ENCODE data around the gene FBXL17. TPM values are rescaled to one million over a fixed set of nuclear protein-coding genes. Genes with fewer than 3 reads are reported as not detected.
"Not testable (repeated sequence)": the region's sequence is repeated elsewhere in the genome, so short reads cannot be mapped to it uniquely, and the experiment has no call there.

FBXL17 gene
- 1 to 10 TPM; 5.9 to 9.1 TPM for total RNA-seq

GRCh38 chr5:108381954-108382783 is at the start of gene FBXL17:
FBXL17 (minus strand) TSS chr5:108382098.
- Mint-ChIP-seq H3K27ac (peak within 1 kb of the TSS; percentile 88), H3K36me3 (ENCODE audit: low read depth) (no peaks in the 10 kb centered on the region), H3K9me3 (no peaks in the 10 kb centered on the region), H3K27me3 (no peaks in the 10 kb centered on the region), H3K4me1 (peaks cover 17% of the 10 kb centered on the region), H3K4me3 (peak within 1 kb of the TSS; percentile 86)
- peak; percentile 85 for ATAC-seq (replicated peaks)

- Mint-ChIP-seq H3K27ac (no peak overlapping the region), H3K27me3 (peaks cover 18% of the 10 kb centered on the region), H3K9me3 (peaks cover 1% of the 10 kb centered on the region), H3K4me3 (no peak overlapping the region), H3K36me3 (ENCODE audit: low read depth) (no peaks in the 10 kb centered on the region), H3K4me1 (no peaks in the 10 kb centered on the region)
- ATAC-seq (replicated peaks): no peak
Observed at GRCh38 chr5:108430931-108431608, 49.2 kb upstream of the FBXL17 start.

GRCh38 chr5:108421713-108422112 is 39.8 kb upstream of the FBXL17 start:
- Mint-ChIP-seq H3K4me3 (no peak overlapping the region), H3K27ac (no peak overlapping the region), H3K36me3 (ENCODE audit: low read depth) (no peaks in the 10 kb centered on the region), H3K4me1 (no peaks in the 10 kb centered on the region), H3K27me3 (peaks cover 26% of the 10 kb centered on the region), H3K9me3 (peaks cover 17% of the 10 kb centered on the region)
- no peak for ATAC-seq (replicated peaks)

- ATAC-seq (replicated peaks): no peak
- Mint-ChIP-seq H3K27ac (no peak overlapping the region), H3K27me3 (peaks cover 21% of the 10 kb centered on the region), H3K9me3 (peaks cover 13% of the 10 kb centered on the region), H3K4me3 (no peak overlapping the region), H3K4me1 (no peaks in the 10 kb centered on the region), H3K36me3 (ENCODE audit: low read depth) (no peaks in the 10 kb centered on the region)
Observed at GRCh38 chr5:108420755-108421154, 38.9 kb upstream of the FBXL17 start.

GRCh38 chr5:108420158-108420557 is 38.3 kb upstream of the FBXL17 start:
- no peak for ATAC-seq (replicated peaks)
- H3K27me3 Mint-ChIP-seq: peaks cover 16% of the 10 kb centered on the region
- H3K4me3 Mint-ChIP-seq: no peak overlapping the region
- H3K36me3 Mint-ChIP-seq (ENCODE audit: low read depth): no peaks in the 10 kb centered on the region
- no peaks in the 10 kb centered on the region for H3K4me1 Mint-ChIP-seq
- peaks cover 12% of the 10 kb centered on the region for H3K9me3 Mint-ChIP-seq
- no peak overlapping the region for H3K27ac Mint-ChIP-seq

GRCh38 chr5:108418197-108418596 is 36.3 kb upstream of the FBXL17 start:
- Mint-ChIP-seq H3K36me3 (ENCODE audit: low read depth) (no peaks in the 10 kb centered on the region), H3K4me3 (no peak overlapping the region), H3K27ac (no peak overlapping the region), H3K9me3 (peaks cover 12% of the 10 kb centered on the region), H3K27me3 (peaks cover 16% of the 10 kb centered on the region), H3K4me1 (no peaks in the 10 kb centered on the region)
- no peak for ATAC-seq (replicated peaks)

- H3K4me1 Mint-ChIP-seq: no peaks in the 10 kb centered on the region
- peaks cover 12% of the 10 kb centered on the region for H3K9me3 Mint-ChIP-seq
- ATAC-seq (replicated peaks): no peak
- H3K36me3 Mint-ChIP-seq (ENCODE audit: low read depth): no peaks in the 10 kb centered on the region
- H3K4me3 Mint-ChIP-seq: no peak overlapping the region
- no peak overlapping the region for H3K27ac Mint-ChIP-seq
- peaks cover 16% of the 10 kb centered on the region for H3K27me3 Mint-ChIP-seq
Observed at GRCh38 chr5:108417166-108417670, 35.3 kb upstream of the FBXL17 start.

- H3K27ac Mint-ChIP-seq: no peak overlapping the region
Observed at GRCh38 chr5:108415726-108416125, 33.8 kb upstream of the FBXL17 start.

GRCh38 chr5:108409786-108410185 is 27.9 kb upstream of the FBXL17 start:
- H3K4me3 Mint-ChIP-seq: no peak overlapping the region
- H3K9me3 Mint-ChIP-seq: no peaks in the 10 kb centered on the region
- no peak for ATAC-seq (replicated peaks)
- H3K27me3 Mint-ChIP-seq: no peaks in the 10 kb centered on the region
- no peaks in the 10 kb centered on the region for H3K36me3 Mint-ChIP-seq (ENCODE audit: low read depth)
- no peak overlapping the region for H3K27ac Mint-ChIP-seq
- H3K4me1 Mint-ChIP-seq: no peaks in the 10 kb centered on the region

More at GRCh38 chr5:108415726-108416125, 33.8 kb upstream of the FBXL17 start:
- Mint-ChIP-seq H3K4me3 (no peak overlapping the region), H3K4me1 (no peaks in the 10 kb centered on the region), H3K36me3 (ENCODE audit: low read depth) (no peaks in the 10 kb centered on the region), H3K27me3 (peaks cover 16% of the 10 kb centered on the region), H3K9me3 (peaks cover 12% of the 10 kb centered on the region)
- ATAC-seq (replicated peaks): no peak

GRCh38 chr5:108405201-108405600 is 23.3 kb upstream of the FBXL17 start:
- not testable (repeated sequence) for ATAC-seq (replicated peaks); H3K36me3 Mint-ChIP-seq (ENCODE audit: low read depth); H3K9me3 Mint-ChIP-seq; H3K4me1 Mint-ChIP-seq; H3K27ac Mint-ChIP-seq; H3K4me3 Mint-ChIP-seq
- H3K27me3 Mint-ChIP-seq: peaks cover 12% of the 10 kb centered on the region

- H3K4me1 Mint-ChIP-seq: no peaks in the 10 kb centered on the region
- ATAC-seq (replicated peaks): no peak
- no peaks in the 10 kb centered on the region for H3K36me3 Mint-ChIP-seq (ENCODE audit: low read depth)
- peaks cover 23% of the 10 kb centered on the region for H3K27me3 Mint-ChIP-seq
- H3K27ac Mint-ChIP-seq: no peak overlapping the region
- no peak overlapping the region for H3K4me3 Mint-ChIP-seq
- H3K9me3 Mint-ChIP-seq: peaks cover 9% of the 10 kb centered on the region
Observed at GRCh38 chr5:108398964-108399363, 17.1 kb upstream of the FBXL17 start.

GRCh38 chr5:108396837-108397236 is 14.9 kb upstream of the FBXL17 start:
- H3K27ac Mint-ChIP-seq; ATAC-seq (replicated peaks); H3K4me3 Mint-ChIP-seq; H3K9me3 Mint-ChIP-seq; H3K36me3 Mint-ChIP-seq (ENCODE audit: low read depth); H3K4me1 Mint-ChIP-seq: not testable (repeated sequence)
- H3K27me3 Mint-ChIP-seq: peaks cover 16% of the 10 kb centered on the region

GRCh38 chr5:108387758-108388157 is 5.9 kb upstream of the FBXL17 start:
- no peak overlapping the region for H3K27ac Mint-ChIP-seq
- H3K4me1 Mint-ChIP-seq: peaks cover 10% of the 10 kb centered on the region
- no peaks in the 10 kb centered on the region for H3K9me3 Mint-ChIP-seq
- H3K36me3 Mint-ChIP-seq (ENCODE audit: low read depth): no peaks in the 10 kb centered on the region
- H3K4me3 Mint-ChIP-seq: no peak overlapping the region
- no peaks in the 10 kb centered on the region for H3K27me3 Mint-ChIP-seq
- ATAC-seq (replicated peaks): no peak

- no peaks in the 10 kb centered on the region for H3K36me3 Mint-ChIP-seq (ENCODE audit: low read depth)
- no peak overlapping the region for H3K4me3 Mint-ChIP-seq
- no peak for ATAC-seq (replicated peaks)
- peaks cover 12% of the 10 kb centered on the region for H3K4me1 Mint-ChIP-seq
- H3K9me3 Mint-ChIP-seq: no peaks in the 10 kb centered on the region
- H3K27ac Mint-ChIP-seq: no peak overlapping the region
- H3K27me3 Mint-ChIP-seq: no peaks in the 10 kb centered on the region
Observed at GRCh38 chr5:108386345-108387061, 4.6 kb upstream of the FBXL17 start.

All from activated T-helper 17 cell treated with anti-CD3 and anti-CD28 coated beads, Interleukin-2, amount 50 U/mL, for 72 hours (primary cell).